ENCODE measurements around the gene GPATCH3.
"Not testable (repeated sequence)": the region's sequence is repeated elsewhere in the genome, so short reads cannot be mapped to it uniquely, and the experiment has no call there.

The GPATCH3 gene

DNA sequence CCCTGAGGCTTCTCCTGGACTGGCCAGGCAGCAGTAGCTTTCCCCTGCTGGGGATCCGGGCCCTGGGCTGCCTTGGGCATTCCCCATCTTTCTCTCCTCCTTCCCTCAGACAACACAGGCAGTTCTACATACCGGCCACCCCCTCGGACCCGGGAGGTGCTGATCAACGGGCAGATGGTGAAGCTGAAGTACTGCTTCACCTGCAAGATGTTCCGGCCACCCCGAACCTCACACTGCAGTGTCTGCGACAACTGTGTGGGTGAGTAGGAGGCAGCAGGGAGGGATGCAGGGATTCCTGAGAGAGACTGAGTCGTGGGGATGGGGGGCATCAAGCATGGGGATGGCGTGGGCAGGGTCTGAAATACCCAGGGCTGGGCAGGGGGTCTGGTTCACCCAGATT lies 51.8 kb downstream of the GPATCH3 start:
- TF ChIP-seq ZFX (IDR thresholded peaks at IDR 0.05; ENCODE audit: borderline replicate concordance), result no peak
- no peak overlapping the region for H3K27ac ChIP-seq

DNA sequence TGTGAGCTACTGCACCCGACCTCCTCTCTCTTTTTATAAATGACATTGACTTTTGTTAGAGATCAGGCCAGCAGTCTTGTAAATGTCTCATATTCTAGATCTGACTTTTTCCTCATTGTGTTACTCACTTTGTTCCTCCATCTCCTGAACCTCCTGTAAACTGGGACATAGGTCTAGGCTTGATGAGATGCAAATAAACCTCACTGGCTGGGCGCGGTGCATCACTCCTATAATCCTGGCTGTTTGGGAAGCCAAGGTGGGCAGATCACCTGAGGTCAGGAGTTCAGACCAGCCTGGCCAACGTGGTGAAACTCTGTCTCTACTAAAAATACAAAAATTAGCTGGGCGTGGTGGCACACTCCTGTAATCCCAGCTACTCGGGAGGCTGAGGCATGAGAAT lies 52.4 kb downstream of the GPATCH3 start:
- H3K27ac ChIP-seq, result not testable (repeated sequence)

DNA sequence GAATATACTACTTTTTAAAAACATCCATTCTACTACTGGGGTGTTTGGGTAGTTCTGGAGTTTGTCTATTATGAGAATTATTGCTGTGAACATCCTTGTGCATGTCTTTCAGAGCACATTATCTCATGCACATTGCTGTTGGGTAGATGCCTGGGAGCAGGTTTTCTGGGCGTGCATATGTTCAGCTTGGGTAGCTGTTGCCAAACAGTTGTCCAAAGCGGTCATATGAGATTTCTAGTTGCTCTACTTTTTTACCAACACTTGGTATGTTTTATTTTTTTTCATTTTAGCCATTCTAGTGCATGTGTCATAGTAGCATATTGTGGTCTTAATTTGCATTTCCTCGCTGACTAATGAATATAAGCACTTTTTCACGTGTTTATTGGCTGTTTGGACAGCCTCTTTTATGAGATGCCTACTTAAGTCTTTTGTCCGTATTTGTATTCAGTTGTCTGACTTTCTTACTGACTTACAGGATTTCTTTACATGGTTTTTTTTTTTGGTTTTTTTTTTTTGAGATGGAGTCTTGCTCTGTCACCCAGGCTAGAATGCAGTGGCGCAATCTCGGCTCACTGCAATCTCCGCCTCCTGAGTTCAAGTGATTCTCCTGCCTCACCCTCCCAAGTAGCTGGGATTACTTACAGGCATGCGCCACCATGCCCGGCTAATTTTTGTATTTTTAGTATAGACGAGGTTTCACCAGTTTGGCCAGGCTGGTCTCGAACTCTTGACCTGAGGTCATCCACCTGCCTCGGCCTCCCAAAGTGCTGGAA lies 55.7 kb downstream of the GPATCH3 start:
- H3K27ac ChIP-seq, result no peak overlapping the region
- TF ChIP-seq, protein P1, sequence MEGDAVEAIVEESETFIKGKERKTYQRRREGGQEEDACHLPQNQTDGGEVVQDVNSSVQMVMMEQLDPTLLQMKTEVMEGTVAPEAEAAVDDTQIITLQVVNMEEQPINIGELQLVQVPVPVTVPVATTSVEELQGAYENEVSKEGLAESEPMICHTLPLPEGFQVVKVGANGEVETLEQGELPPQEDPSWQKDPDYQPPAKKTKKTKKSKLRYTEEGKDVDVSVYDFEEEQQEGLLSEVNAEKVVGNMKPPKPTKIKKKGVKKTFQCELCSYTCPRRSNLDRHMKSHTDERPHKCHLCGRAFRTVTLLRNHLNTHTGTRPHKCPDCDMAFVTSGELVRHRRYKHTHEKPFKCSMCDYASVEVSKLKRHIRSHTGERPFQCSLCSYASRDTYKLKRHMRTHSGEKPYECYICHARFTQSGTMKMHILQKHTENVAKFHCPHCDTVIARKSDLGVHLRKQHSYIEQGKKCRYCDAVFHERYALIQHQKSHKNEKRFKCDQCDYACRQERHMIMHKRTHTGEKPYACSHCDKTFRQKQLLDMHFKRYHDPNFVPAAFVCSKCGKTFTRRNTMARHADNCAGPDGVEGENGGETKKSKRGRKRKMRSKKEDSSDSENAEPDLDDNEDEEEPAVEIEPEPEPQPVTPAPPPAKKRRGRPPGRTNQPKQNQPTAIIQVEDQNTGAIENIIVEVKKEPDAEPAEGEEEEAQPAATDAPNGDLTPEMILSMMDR (IDR thresholded peaks at IDR 0.05), result no peak
- no peak for TF ChIP-seq ZFX (IDR thresholded peaks at IDR 0.05; ENCODE audit: borderline replicate concordance)
